GM23248 (cell line): ENCODE measurements around the gene FAM13C.

ENCODE experiments used
- EZH2 ChIP-seq: fragments of 200-600 bp; sonication (generic); IDR thresholded peaks from 2 replicates; pipeline ENCODE4 v1.6.1; 2018; ENCODE audit warnings: antibody characterized with exemption, mild to moderate bottlenecking; ENCODE audit not compliant: insufficient read depth, poor library complexity, severe bottlenecking
- EZH2phosphoT487 ChIP-seq: fragments of 200-600 bp; sonication (generic); IDR thresholded peaks from 2 replicates; pipeline ENCODE4 v1.6.1; 2018; ENCODE audit warnings: antibody characterized with exemption, moderate library complexity, mild to moderate bottlenecking, low read depth; ENCODE audit not compliant: insufficient read depth

DNA sequence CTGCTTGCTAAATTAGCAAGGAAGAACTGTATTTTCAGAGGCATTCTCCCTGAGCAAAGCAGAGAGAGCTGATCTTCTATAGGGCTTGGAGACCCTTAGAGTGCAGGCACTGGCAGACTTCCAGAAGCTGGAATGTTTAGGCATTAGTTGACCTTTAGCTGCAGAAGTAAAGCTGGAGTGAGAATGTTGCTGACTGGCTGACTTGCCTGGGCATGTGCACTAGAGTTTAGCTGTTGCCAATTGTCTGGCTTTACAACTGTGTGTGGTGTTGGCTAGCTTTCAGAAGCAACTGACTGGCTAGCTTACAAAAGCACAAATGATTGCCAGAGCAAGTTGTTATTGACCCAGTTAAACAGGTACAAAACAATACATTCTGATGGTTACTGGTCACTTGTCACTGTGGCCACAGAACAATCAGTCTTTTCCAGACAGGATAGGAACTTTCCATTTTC lies 25.1 kb downstream of the FAM13C start:
- TF ChIP-seq EZH2phosphoT487 (no peak), EZH2 (no peak)
